NCI-H1694 (cell line): Measurements from ENCODE around the gene ACTR2.
"Not testable (repeated sequence)": the region's sequence is repeated elsewhere in the genome, so short reads cannot be mapped to it uniquely, and the experiment has no call there.

Experiments used
- DNase-seq: peaks from one replicate; lab custom pipeline; 2025; lab: John Stamatoyannopoulos, UW

Gene ACTR2

DNA sequence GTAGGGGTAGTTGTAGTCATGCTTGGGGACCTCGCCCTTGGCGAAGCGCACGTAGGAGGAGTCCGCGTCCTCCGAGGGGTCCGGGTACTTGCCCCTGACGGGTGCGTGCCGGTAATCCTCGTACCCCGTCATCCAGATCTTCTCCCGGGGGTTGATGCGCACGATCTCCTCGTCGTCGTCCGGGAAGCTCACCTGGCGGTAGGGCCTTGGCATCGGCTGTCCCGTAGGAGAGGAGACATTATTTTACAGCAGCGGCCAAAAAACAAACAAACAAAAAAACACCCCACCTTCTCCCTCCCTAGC is 86.3 kb downstream of the ACTR2 start:
- DNase-seq = no peak

GRCh38 chr2:65314801-65315441 is 87.3 kb downstream of the ACTR2 start:
- DNase-seq = no peak

- DNase-seq = no peak
Observed at GRCh38 chr2:65316072-65316471, 88.4 kb downstream of the ACTR2 start.

DNA sequence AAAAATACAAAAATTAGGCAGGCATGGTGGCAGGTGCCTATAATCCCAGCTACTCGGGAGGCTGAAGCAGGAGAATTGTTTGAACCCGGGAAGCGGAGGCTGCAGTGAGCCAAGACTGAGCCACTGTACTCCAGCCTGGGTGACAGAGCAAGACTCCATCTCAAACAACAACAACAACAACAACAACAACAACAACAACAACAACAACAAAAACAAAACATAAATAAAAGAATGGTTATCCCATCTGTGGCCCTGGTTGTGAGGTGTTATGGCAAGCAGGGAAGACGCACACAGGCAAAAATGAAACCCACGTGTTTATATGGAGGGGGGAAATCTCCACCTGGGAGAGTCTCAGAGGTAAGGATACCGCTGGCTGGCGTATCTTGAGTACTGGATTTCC is 89.7 kb downstream of the ACTR2 start:
- not testable (repeated sequence) for DNase-seq

DNA sequence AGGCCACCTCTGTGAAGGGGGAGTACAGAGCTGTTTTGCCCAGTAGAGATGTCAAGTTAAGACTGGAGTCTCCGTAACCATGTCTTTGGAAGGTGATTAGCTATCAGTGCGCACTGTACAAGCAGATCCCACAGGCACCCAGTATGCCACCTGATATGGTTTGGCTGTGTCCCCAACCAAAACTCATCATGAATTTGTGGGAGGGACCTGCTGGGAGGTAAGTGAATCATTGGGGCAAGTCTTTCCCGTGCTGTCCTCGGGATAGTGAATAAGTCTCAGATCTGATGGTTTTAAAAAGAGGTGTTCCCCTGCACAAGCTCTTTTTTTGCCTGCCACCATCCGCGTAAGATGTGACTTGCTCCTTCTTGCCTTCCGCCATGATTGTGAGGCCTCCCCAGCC is 90.2 kb downstream of the ACTR2 start:
- no peak for DNase-seq

DNA sequence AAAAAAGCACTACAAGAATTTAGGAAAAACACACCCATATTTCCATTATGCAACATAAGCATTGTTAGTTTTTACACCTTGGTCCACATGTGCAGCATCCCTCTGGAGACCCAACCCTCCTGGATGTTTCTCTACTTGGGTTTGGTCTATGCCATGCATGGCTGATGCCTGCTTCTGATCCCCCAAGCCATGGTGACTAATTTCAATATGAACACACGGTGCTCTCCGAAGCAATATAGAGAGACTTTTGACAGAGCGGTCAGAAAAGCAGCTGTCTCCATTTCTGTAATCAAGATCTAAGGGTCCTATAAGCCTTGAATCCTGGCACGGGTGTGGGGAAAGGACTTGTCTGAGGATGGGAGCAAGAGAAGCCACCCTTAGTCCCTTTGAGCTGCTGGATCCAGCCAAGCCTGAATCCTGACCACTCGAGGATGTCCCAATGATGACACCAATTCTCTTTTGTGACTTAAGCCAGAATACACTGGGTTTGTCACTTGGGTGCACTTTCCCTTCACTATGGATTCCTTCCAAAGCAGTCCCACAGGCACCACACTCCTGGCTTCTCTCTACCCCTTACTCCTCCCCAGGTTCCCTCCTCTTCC is 91.5 kb downstream of the ACTR2 start:
- DNase-seq = no peak

- DNase-seq = no peak
Observed at GRCh38 chr2:65319674-65320041, 92.0 kb downstream of the ACTR2 start.

DNA sequence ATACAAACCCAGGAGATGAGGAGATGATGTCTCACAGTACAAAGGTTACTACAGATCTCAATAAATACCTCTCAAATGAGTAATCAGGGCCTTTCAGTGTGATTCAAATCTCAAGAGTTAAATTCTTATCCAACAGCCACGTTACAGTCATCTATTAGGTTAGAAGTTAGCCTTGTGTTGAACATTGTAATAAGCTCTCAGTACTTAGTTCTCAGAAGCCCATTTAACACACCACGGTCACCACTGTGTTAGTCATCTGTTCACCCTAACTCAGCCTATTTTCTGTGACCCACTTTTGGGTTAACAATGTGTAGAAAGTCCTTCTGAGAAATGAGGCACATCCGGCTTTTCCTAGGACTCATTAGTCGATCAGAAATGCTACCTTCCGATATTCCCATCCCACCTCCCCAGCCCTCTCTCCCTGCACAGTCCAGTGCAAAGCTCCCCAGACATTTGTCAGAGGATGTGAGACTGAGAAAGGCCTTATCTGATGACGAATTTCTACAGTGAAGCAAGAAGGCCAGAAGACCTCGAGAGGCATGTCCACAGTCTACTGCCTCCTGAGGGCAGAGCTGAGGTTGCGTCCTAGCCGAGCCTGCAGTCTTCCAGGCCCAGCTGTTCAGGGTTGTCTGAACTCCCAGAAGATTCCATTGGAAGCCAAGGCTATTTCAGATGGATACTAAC is 92.6 kb downstream of the ACTR2 start:
- DNase-seq = no peak
